ENCODE measurements around the gene FMN1. TPM values are rescaled to one million over a fixed set of nuclear protein-coding genes. Genes with fewer than 3 reads are reported as not detected.

The FMN1 gene
- total and polyA plus RNA-seq, 2 of the 13 experiments (the other 11 are each of a cell fraction or from before 2014, with no cell fraction given) = 0.20 to 0.60 TPM

- no peak for TF ChIP-seq NFAT5 (CRISPR knock-in tag; IDR thresholded peaks at IDR 0.05)
- TF ChIP-seq KDM2A (CRISPR knock-in tag; IDR thresholded peaks at IDR 0.05; ENCODE audit: borderline replicate concordance, low read depth) = no peak
- TF ChIP-seq PHF8 (CRISPR knock-in tag; IDR thresholded peaks at IDR 0.05) = no peak
These were observed 361.1 kb downstream of the FMN1 start (continued) for GRCh38 chr15:32833379-32833821.

GRCh38 chr15:32831485-32831884 is 363.0 kb downstream of the FMN1 start:
- intact Hi-C loops (cut with micrococcal nuclease; ENCODE audit: unreplicated experiment) (no loop called here), in situ Hi-C loops (cut with HindIII; ENCODE audit: extremely low pct_ligation_motif_present, low pct_unique_long_range_greater_than_20kb) (no loop called here)
- Histone ChIP-seq H3K36me3 (replicated peaks in 1 of 2; ENCODE audit: control insufficient read depth in 1 of 2, insufficient read depth in 2 of 2, low read length in 2 of 2) (no peaks in the 10 kb centered on the region), H3K4me1 (ENCODE audit: insufficient read depth, low read length) (no peaks in the 10 kb centered on the region), H3K4me3 (replicated peaks in 1 of 3; ENCODE audit: insufficient read depth in 1 of 3, low read depth in 2 of 3, low read length in 3 of 3) (no peak overlapping the region), H3K27ac (ENCODE audit: extremely low read length, insufficient read depth, low read length) (no peak overlapping the region), H3K4me2 (ENCODE audit: low read depth, low read length) (no peak overlapping the region), H3K9ac (ENCODE audit: insufficient read depth, low read depth, low read length) (no peak overlapping the region), H3K79me2 (ENCODE audit: insufficient read depth, low read length) (no peaks in the 10 kb centered on the region), H3K9me3 (ENCODE audit: low read length) (no peaks in the 10 kb centered on the region), H3K27me3 (ENCODE audit: control insufficient read depth in 1 of 2, insufficient read depth in 2 of 2, low read length in 2 of 2) (no peaks in the 10 kb centered on the region), H2AFZ (ENCODE audit: low read length) (no peak overlapping the region), H4K20me1 (ENCODE audit: insufficient read depth, low read length) (no peaks in the 10 kb centered on the region)
- ChIA-PET POLR2A (no interaction called here), CTCF (ENCODE audit: low intra/inter-chr PET ratio, low total read pairs) (no interaction called here)
- 0% methylated on average over 1 of the region's 1 CpG for WGBS (ENCODE audit: low lambda C conversion rate)
- no peak for DNase-seq (ENCODE audit: low spot score)
- no peak for ATAC-seq
- no TSS peak for BruUV-seq (replicated peaks)
- no peak for FAIRE-seq
- no peak for TF ChIP-seq ZNF318 (CRISPR knock-in tag; IDR thresholded peaks at IDR 0.05)
- no peak for TF ChIP-seq GABPA (IDR thresholded peaks at IDR 0.05; ENCODE audit: low read depth, low read length)
- TF ChIP-seq GABPA (CRISPR knock-in tag; IDR thresholded peaks at IDR 0.05; ENCODE audit: low read depth) = no peak
- TF ChIP-seq THAP11 (CRISPR knock-in tag; IDR thresholded peaks at IDR 0.05) = no peak
- no peak for TF ChIP-seq UBTF (CRISPR knock-in tag; IDR thresholded peaks at IDR 0.05)

Data from HepG2 (cell line).